GM21786 (cell line): Measurements from ENCODE around the gene PACSIN1.

Experiments
- ATAC-seq: cut with Tn5 transposase; IDR thresholded peaks from one replicate; pipeline ENCODE4 v1.9.1; 2021; ENCODE audit not compliant: unreplicated experiment

The PACSIN1 gene

GRCh38 chr6:34560366-34561226 lies 94.7 kb downstream of the PACSIN1 start:
- no peak for ATAC-seq

GRCh38 chr6:34561227-34561530 lies 95.3 kb downstream of the PACSIN1 start:
- ATAC-seq = no peak

GRCh38 chr6:34562350-34562749 lies 96.5 kb downstream of the PACSIN1 start:
- no peak for ATAC-seq

- no peak for ATAC-seq
These were observed 97.1 kb downstream of the PACSIN1 start for GRCh38 chr6:34562861-34563512.

GRCh38 chr6:34563513-34563870 lies 97.6 kb downstream of the PACSIN1 start:
- ATAC-seq = no peak

GRCh38 chr6:34564181-34564580 lies 98.3 kb downstream of the PACSIN1 start:
- ATAC-seq = no peak

- ATAC-seq = no peak
These were observed 99.9 kb downstream of the PACSIN1 start for GRCh38 chr6:34565722-34566137.

- ATAC-seq = no peak
These were observed 101.1 kb downstream of the PACSIN1 start for GRCh38 chr6:34566830-34567546.

GRCh38 chr6:34568341-34569201 lies 102.7 kb downstream of the PACSIN1 start:
- ATAC-seq = no peak

GRCh38 chr6:34569361-34569973 lies 103.6 kb downstream of the PACSIN1 start:
- no peak for ATAC-seq

- ATAC-seq = no peak
These were observed 104.4 kb downstream of the PACSIN1 start for GRCh38 chr6:34570066-34570833.

- ATAC-seq = no peak
These were observed 105.5 kb downstream of the PACSIN1 start for GRCh38 chr6:34571388-34571787.

- no peak for ATAC-seq
These were observed 106.1 kb downstream of the PACSIN1 start for GRCh38 chr6:34572021-34572420.

GRCh38 chr6:34572585-34572984 lies 106.7 kb downstream of the PACSIN1 start:
- ATAC-seq = no peak

GRCh38 chr6:34573567-34574183 lies 107.8 kb downstream of the PACSIN1 start:
- no peak for ATAC-seq

- no peak for ATAC-seq
These were observed 108.9 kb downstream of the PACSIN1 start for GRCh38 chr6:34574647-34575293.

GRCh38 chr6:34575326-34575725 lies 109.5 kb downstream of the PACSIN1 start:
- no peak for ATAC-seq

GRCh38 chr6:34576286-34576955 lies 110.5 kb downstream of the PACSIN1 start:
- no peak for ATAC-seq
